CD4-positive, alpha-beta memory T cell (primary cell): Measurements from ENCODE around the gene DNER. TPM values are rescaled to one million over a fixed set of nuclear protein-coding genes. Genes with fewer than 3 reads are reported as not detected.

ENCODE experiments used
- CTCF ChIA-PET: fragments of 350-600 bp; sonication (Branson Sonifier 250); formaldehyde crosslinking; loops from one replicate; lab custom pipeline; 2021; ENCODE audit warnings: inconsistent platforms; ENCODE audit not compliant: partially characterized antibody; lab: Charles Lee
- POLR2A ChIA-PET: fragments of 350-600 bp; sonication (Branson Sonifier 250); formaldehyde crosslinking; loops from one replicate; lab custom pipeline; 2021; ENCODE audit not compliant: partially characterized antibody; lab: Charles Lee
- DNase-seq, 5 donors: peaks; one replicate each; pipeline versions ENCODE4 v3.0.0 to v3.0.0-alpha.2; 2020 to 2022; ENCODE audit warnings: mixed read lengths in 1 of 5
- H3K27ac ChIP-seq: one replicate; pipeline ENCODE4 v1.7.0; 2013; ENCODE audit warnings: low read depth, low read length
- H3K27me3 ChIP-seq: 2 replicates; pipeline ENCODE4 v1.7.0; 2013; ENCODE audit warnings: mild to moderate bottlenecking, low read length, moderate library complexity; ENCODE audit not compliant: insufficient read depth
- H3K36me3 ChIP-seq: 2 replicates; pipeline ENCODE4 v1.7.0; 2013; ENCODE audit warnings: mild to moderate bottlenecking, low read length, moderate library complexity; ENCODE audit not compliant: insufficient read depth
- H3K4me1 ChIP-seq: 2 replicates; pipeline ENCODE4 v1.7.0; 2013; ENCODE audit warnings: mild to moderate bottlenecking, low read length, moderate library complexity; ENCODE audit not compliant: insufficient read depth
- H3K4me3 ChIP-seq, 2 donors: one replicate each; pipeline ENCODE4 v1.7.0; 2013; ENCODE audit warnings: low read length in 2 of 2, mild to moderate bottlenecking in 1 of 2
- H3K9me3 ChIP-seq, 2 donors: one replicate each; pipeline ENCODE4 v1.7.0; 2013; ENCODE audit warnings: low read length in 2 of 2, control low read depth in 1 of 2; ENCODE audit not compliant: control insufficient read depth in 1 of 2
- H3K27ac Mint-ChIP-seq, 7 donors: one replicate each; pipeline ENCODE4 v1.8.0; 2020 to 2021; ENCODE audit warnings: mixed read lengths in 7 of 7, mild to moderate bottlenecking in 6 of 7, inconsistent platforms in 3 of 7, moderate library complexity in 3 of 7
- H3K27me3 Mint-ChIP-seq, 2 donors: one replicate each; pipeline ENCODE4 v1.8.0; 2020 to 2021; ENCODE audit warnings: mixed read lengths in 2 of 2
- H3K36me3 Mint-ChIP-seq, 2 donors: one replicate each; pipeline ENCODE4 v1.8.0; 2020 to 2021; ENCODE audit warnings: mixed read lengths in 2 of 2, inconsistent platforms in 1 of 2, mild to moderate bottlenecking in 1 of 2
- H3K4me1 Mint-ChIP-seq, 4 donors: one replicate each; pipeline ENCODE4 v1.8.0; 2020 to 2021; ENCODE audit warnings: mixed read lengths in 4 of 4, mild to moderate bottlenecking in 1 of 4
- H3K4me3 Mint-ChIP-seq, 8 donors: one replicate each; pipeline ENCODE4 v1.8.0; 2020 to 2021; ENCODE audit warnings: mixed read lengths in 8 of 8, mild to moderate bottlenecking in 7 of 8, moderate library complexity in 6 of 8, inconsistent platforms in 3 of 8
- H3K9me3 Mint-ChIP-seq, 8 donors: one replicate each; pipeline ENCODE4 v1.8.0; 2020 to 2021; ENCODE audit warnings: mixed read lengths in 8 of 8, mild to moderate bottlenecking in 5 of 8, inconsistent platforms in 3 of 8, moderate library complexity in 1 of 8
- intact Hi-C: fragments of 100-400 bp; cut with micrococcal nuclease; formaldehyde crosslinking; loops from one replicate; pipeline ENCODE4 v1.15.1; 2023
- polyA plus RNA-seq, 2 donors: library from polyadenylated mRNA; unstranded; fragments of 300-500 nt; fragmentation: Illumina TruSeq; gene quantifications; one replicate each; pipeline ENCODE4 v1.2.3, GENCODE V29; 2021
- total RNA-seq, 2 experiments: library from RNA; stranded (reverse); gene quantifications; one replicate each; pipeline ENCODE4 v1.2.3, GENCODE V29; 2021

Gene DNER
- total and polyA plus RNA-seq, 4 experiments from 2014 or later = not detected

DNA sequence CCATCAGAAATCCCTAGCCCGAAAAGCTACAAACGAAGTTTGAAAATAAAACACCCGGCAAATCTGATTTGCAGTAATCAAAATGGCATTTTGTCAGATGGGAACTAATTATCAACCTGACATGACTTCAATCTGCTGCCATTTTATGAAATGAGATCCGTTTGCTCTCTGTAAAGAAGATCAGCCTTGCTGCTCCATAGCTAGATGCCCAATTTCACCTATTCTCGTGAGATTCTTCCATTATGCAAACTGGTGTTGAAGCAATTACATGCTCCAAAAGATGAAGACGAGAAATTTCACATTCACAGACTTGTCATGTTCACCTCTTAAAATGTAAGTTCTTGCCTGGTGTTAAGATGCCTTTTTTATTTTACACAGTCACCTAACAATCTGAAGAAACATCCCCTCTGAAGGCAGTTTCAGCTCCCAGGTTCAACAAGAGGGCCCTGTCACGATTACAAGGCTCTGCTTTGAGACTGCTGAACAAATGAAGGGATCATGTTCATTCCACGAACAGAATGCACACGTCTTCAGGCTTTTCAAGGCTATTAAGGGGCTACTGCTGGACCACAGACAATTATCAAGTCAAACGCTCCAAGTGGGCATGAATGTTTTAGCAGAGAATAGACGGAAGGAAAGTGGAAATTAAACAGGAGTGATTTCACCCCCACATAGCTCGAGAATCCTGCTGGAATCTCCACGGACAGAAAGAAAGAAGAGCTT, 270.6 kb downstream of the DNER start:
- POLR2A ChIA-PET = no interaction called here
- Mint-ChIP-seq H3K27me3 (peaks cover 9 to 12% of the 10 kb centered on the region in 2 donors), H3K9me3 (peaks cover 0 to 2% (median 0%) of the 10 kb centered on the region in 8 donors), H3K4me1 (no peaks in the 10 kb centered on the region), H3K27ac (no peak overlapping the region), H3K36me3 (no peaks in the 10 kb centered on the region), H3K4me3 (no peak overlapping the region)
- Histone ChIP-seq H3K9me3 (no peaks in the 10 kb centered on the region), H3K4me3 (no peak overlapping the region), H3K27me3 (no peaks in the 10 kb centered on the region), H3K27ac (no peak overlapping the region), H3K4me1 (no peaks in the 10 kb centered on the region), H3K36me3 (no peaks in the 10 kb centered on the region)
- intact Hi-C loops = no loop called here
- CTCF ChIA-PET = no interaction called here
- no peak for DNase-seq

GRCh38 chr2:229443141-229443540, 271.2 kb downstream of the DNER start:
- no peaks in the 10 kb centered on the region for H3K36me3 Mint-ChIP-seq
- CTCF ChIA-PET = interaction anchor here (0.5 kb wide), 1 partner anchor 1967 kb away, joined by 4 read pairs; no protein-coding TSS in a partner anchor
- Histone ChIP-seq H3K27me3 (no peaks in the 10 kb centered on the region), H3K4me3 (no peak overlapping the region), H3K27ac (no peak overlapping the region), H3K4me1 (no peaks in the 10 kb centered on the region), H3K36me3 (no peaks in the 10 kb centered on the region), H3K9me3 (no peaks in the 10 kb centered on the region)
- POLR2A ChIA-PET = no interaction called here
- no peaks in the 10 kb centered on the region for H3K4me1 Mint-ChIP-seq
- H3K9me3 Mint-ChIP-seq = peaks cover 0 to 2% (median 0%) of the 10 kb centered on the region in 8 donors
- intact Hi-C loops = no loop called here
- no peak overlapping the region for H3K4me3 Mint-ChIP-seq
- peaks cover 9 to 12% of the 10 kb centered on the region in 2 donors for H3K27me3 Mint-ChIP-seq
- H3K27ac Mint-ChIP-seq = no peak overlapping the region
- DNase-seq = no peak

DNA sequence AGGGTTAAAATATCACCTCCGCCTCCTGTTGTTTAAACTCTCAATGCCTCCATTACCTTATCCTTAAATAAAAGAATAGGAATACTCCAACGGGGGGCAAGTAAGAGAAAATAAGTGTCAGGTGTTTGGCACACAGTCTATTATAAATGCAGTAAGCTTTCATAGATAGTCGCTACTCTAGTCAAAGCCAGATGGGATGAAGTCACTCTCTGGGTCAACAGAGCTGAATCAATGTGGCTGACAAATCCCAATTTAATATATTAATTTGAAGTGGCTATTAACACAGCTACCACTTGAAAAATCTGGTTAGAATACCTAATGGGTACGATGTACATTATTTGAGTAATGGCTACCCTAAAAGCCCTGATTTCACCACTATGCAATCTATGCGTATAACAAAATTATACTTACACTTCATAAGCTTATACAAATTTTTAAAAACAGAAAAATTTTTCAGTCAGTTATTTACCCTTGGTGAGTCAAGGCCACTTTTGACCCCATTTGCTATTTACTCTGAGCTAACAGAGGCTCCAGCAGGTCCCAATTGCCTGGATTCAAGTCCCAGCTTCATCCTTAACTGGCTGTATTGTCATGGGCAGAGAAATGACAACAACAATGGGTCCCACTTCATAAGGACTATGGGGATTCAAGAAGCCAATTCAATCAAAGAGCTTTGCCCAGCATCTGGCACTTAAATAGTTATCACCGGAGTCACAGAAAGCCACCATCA, 275.8 kb downstream of the DNER start:
- no peak overlapping the region for H3K4me3 ChIP-seq
- H3K9me3 ChIP-seq = no peaks in the 10 kb centered on the region
- no peaks in the 10 kb centered on the region for H3K27me3 ChIP-seq
- DNase-seq = no peak
- no peaks in the 10 kb centered on the region for H3K36me3 ChIP-seq
- Mint-ChIP-seq H3K36me3 (no peaks in the 10 kb centered on the region), H3K4me1 (no peaks in the 10 kb centered on the region), H3K27me3 (peaks cover 7 to 10% of the 10 kb centered on the region in 2 donors), H3K4me3 (no peak overlapping the region), H3K27ac (no peak overlapping the region), H3K9me3 (peaks cover 0 to 6% (median 0%) of the 10 kb centered on the region in 8 donors)
- ChIA-PET CTCF (interaction anchor here (0.7 kb wide), 1 partner anchor 23 kb away, joined by 3 read pairs; no protein-coding TSS in a partner anchor), POLR2A (no interaction called here)
- H3K27ac ChIP-seq = no peak overlapping the region
- no peaks in the 10 kb centered on the region for H3K4me1 ChIP-seq
- intact Hi-C loops = no loop called here

DNA sequence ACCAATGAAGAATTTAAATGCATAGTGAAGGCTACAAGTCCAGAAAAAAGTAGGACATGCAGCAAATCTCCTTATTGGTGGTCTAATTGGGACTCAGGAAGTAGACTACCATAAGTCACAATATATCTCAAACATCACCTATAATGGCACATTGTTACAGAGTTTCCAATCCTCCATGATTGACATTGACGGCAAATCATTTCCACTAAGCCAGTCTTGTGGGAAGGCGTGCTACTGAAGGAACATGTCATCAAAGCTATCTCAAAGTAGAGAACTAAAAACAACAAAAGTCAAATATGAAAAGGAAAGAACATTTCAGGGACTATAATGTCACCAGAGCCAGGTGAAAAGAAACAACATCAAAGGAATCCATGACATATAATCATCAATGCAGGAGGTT, 276.9 kb downstream of the DNER start:
- H3K36me3 ChIP-seq = no peaks in the 10 kb centered on the region
- POLR2A ChIA-PET = no interaction called here
- Mint-ChIP-seq H3K4me1 (no peaks in the 10 kb centered on the region), H3K27ac (no peak overlapping the region), H3K9me3 (peaks cover 0 to 6% (median 0%) of the 10 kb centered on the region in 8 donors), H3K36me3 (no peaks in the 10 kb centered on the region), H3K27me3 (peaks cover 7 to 8% of the 10 kb centered on the region in 2 donors), H3K4me3 (no peak overlapping the region)
- intact Hi-C loops = no loop called here
- no peak overlapping the region for H3K4me3 ChIP-seq
- H3K9me3 ChIP-seq = no peaks in the 10 kb centered on the region
- DNase-seq = no peak
- H3K27ac ChIP-seq = no peak overlapping the region
- H3K27me3 ChIP-seq = no peaks in the 10 kb centered on the region
- CTCF ChIA-PET = interaction anchor here (0.7 kb wide), 1 partner anchor 24 kb away, joined by 3 read pairs; no protein-coding TSS in a partner anchor
- no peaks in the 10 kb centered on the region for H3K4me1 ChIP-seq

DNA sequence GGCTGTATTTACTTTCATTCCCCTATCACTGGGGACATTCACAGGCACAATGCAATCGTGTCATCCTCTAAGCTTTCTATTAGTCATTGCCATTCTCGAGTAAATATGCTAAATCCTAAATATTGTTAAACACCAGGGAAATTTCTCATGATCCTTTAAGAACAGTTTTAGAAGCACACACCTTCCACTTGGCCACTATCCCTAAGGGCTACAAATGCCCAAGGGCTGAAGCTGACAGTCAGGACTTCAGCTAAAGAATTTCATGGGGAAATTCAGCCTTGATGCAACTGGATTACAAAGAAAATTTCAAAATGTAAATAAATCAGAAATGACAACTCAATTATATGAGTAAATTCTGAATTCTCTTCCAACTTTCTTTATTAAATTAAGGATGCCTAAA, 280.2 kb downstream of the DNER start:
- DNase-seq = no peak
- no peaks in the 10 kb centered on the region for H3K4me1 ChIP-seq
- no peaks in the 10 kb centered on the region for H3K9me3 ChIP-seq
- H3K27me3 ChIP-seq = no peaks in the 10 kb centered on the region
- Mint-ChIP-seq H3K27ac (no peak overlapping the region), H3K4me1 (no peaks in the 10 kb centered on the region), H3K27me3 (peaks cover 0 to 3% of the 10 kb centered on the region in 2 donors), H3K36me3 (no peaks in the 10 kb centered on the region), H3K4me3 (no peak overlapping the region), H3K9me3 (peaks cover 0 to 6% (median 0%) of the 10 kb centered on the region in 8 donors)
- CTCF ChIA-PET = no interaction called here
- H3K36me3 ChIP-seq = no peaks in the 10 kb centered on the region
- POLR2A ChIA-PET = no interaction called here
- intact Hi-C loops = no loop called here
- no peak overlapping the region for H3K4me3 ChIP-seq
- H3K27ac ChIP-seq = no peak overlapping the region

DNA sequence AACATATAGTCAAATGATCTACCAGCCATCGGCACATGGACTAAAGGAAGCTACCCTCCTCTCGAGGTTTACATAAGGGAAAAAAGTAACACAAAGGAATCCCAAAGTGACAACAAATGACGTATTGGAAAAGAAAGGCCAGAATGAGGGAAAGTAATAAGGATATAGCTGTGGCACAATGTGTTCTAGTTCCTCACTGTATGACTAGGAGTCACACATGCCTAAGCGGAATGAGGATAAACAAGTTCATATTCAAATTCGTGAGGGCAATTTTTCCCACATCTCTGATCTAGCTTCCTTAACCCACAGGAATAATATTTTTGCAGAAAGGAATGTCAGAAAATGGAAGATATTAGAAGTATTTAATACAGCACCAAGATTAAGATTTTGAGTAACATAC, 281.0 kb downstream of the DNER start:
- Mint-ChIP-seq H3K4me1 (no peaks in the 10 kb centered on the region), H3K9me3 (peaks cover 0 to 6% (median 0%) of the 10 kb centered on the region in 8 donors), H3K36me3 (no peaks in the 10 kb centered on the region), H3K4me3 (no peak overlapping the region), H3K27ac (no peak overlapping the region), H3K27me3 (peaks cover 0 to 3% of the 10 kb centered on the region in 2 donors)
- Histone ChIP-seq H3K4me3 (no peak overlapping the region), H3K9me3 (no peaks in the 10 kb centered on the region), H3K4me1 (no peaks in the 10 kb centered on the region), H3K27me3 (no peaks in the 10 kb centered on the region), H3K36me3 (no peaks in the 10 kb centered on the region), H3K27ac (no peak overlapping the region)
- ChIA-PET POLR2A (no interaction called here), CTCF (no interaction called here)
- intact Hi-C loops = no loop called here
- DNase-seq = no peak

DNA sequence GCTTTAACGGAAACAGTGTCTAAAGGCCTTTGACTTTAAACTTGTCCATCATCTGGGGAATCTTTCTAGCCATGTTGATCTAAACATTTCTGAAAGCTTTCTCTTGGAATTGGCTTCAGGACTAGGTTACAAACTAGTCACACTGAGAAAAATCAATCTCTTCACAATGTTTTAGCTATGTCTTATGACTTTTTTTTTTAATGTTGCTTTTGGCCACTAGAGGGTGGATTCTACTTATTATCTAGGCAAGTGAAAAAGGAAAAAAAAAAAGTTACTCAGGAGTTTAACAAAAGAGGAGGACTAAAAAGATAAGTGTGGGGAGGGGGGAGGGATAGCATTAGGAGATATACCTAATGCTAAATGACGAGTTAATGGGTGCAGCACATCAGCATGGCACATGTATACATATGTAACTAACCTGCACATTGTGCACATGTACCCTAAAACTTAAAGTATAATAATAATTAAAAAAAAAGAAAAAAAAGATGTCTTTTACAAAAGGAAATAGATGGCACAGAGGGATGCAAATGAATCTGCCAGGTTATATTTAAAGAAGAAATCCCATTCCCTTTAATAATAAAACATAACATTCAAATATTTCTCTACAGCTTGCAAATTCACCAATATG, 282.9 kb downstream of the DNER start:
- intact Hi-C loops = no loop called here
- Mint-ChIP-seq H3K27ac (no peak overlapping the region), H3K4me3 (no peak overlapping the region), H3K9me3 (peaks cover 0 to 6% (median 0%) of the 10 kb centered on the region in 8 donors), H3K4me1 (no peaks in the 10 kb centered on the region), H3K27me3 (peaks cover 3 to 5% of the 10 kb centered on the region in 2 donors), H3K36me3 (no peaks in the 10 kb centered on the region)
- no peak for DNase-seq
- ChIA-PET POLR2A (no interaction called here), CTCF (no interaction called here)
- no peaks in the 10 kb centered on the region for H3K27me3 ChIP-seq
- no peaks in the 10 kb centered on the region for H3K4me1 ChIP-seq
- H3K9me3 ChIP-seq = no peaks in the 10 kb centered on the region
- no peaks in the 10 kb centered on the region for H3K36me3 ChIP-seq
- no peak overlapping the region for H3K4me3 ChIP-seq
- no peak overlapping the region for H3K27ac ChIP-seq
